ENCODE results near the gene SUPV3L1.

SUPV3L1 gene

GRCh38 chr10:69225681-69226080 lies 45.6 kb downstream of the SUPV3L1 start:
- Histone ChIP-seq H3K36me3 (ENCODE audit: insufficient read depth, low read length) (no peaks in the 10 kb centered on the region), H3K9me2 (ENCODE audit: low read depth, low read length) (no peaks in the 10 kb centered on the region), H2AFZ (ENCODE audit: low read length) (no peak overlapping the region), H3K9me3 (ENCODE audit: low read length) (no peaks in the 10 kb centered on the region), H3K27me3 (ENCODE audit: insufficient read depth, low read length) (no peaks in the 10 kb centered on the region), H4K20me1 (ENCODE audit: insufficient read depth, low read length) (no peaks in the 10 kb centered on the region), H3K79me2 (ENCODE audit: insufficient read depth, low read length) (no peaks in the 10 kb centered on the region), H3K9ac (ENCODE audit: low read length) (no peak overlapping the region), H3K4me2 (ENCODE audit: low read length) (no peak overlapping the region), H3K4me1 (ENCODE audit: insufficient read depth, low read length, severe bottlenecking) (peaks cover 48% of the 10 kb centered on the region), H3F3A (ENCODE audit: insufficient read depth, low read length) (no peaks in the 10 kb centered on the region), H3K27ac (ENCODE audit: low read depth, low read length, poor library complexity, severe bottlenecking) (no peak overlapping the region), H3K4me3 (ENCODE audit: low read depth, low read length, poor library complexity, severe bottlenecking) (no peak overlapping the region)
- TF ChIP-seq EZH2 (IDR thresholded peaks at IDR 0.05; ENCODE audit: borderline replicate concordance, low read length) (no peak), CTCF (IDR thresholded peaks at IDR 0.05; ENCODE audit: low read length) (no peak)

- Histone ChIP-seq H3K27me3 (ENCODE audit: insufficient read depth, low read length) (no peaks in the 10 kb centered on the region), H3K79me2 (ENCODE audit: insufficient read depth, low read length) (no peaks in the 10 kb centered on the region), H4K20me1 (ENCODE audit: insufficient read depth, low read length) (no peaks in the 10 kb centered on the region), H3K9me2 (ENCODE audit: low read depth, low read length) (no peaks in the 10 kb centered on the region), H3K4me2 (ENCODE audit: low read length) (no peak overlapping the region), H3F3A (ENCODE audit: insufficient read depth, low read length) (no peaks in the 10 kb centered on the region), H3K27ac (ENCODE audit: low read depth, low read length, poor library complexity, severe bottlenecking) (no peak overlapping the region), H3K4me1 (ENCODE audit: insufficient read depth, low read length, severe bottlenecking) (peaks cover 43% of the 10 kb centered on the region), H3K9me3 (ENCODE audit: low read length) (no peaks in the 10 kb centered on the region), H3K36me3 (ENCODE audit: insufficient read depth, low read length) (no peaks in the 10 kb centered on the region), H3K4me3 (ENCODE audit: low read depth, low read length, poor library complexity, severe bottlenecking) (no peak overlapping the region), H3K9ac (ENCODE audit: low read length) (no peak overlapping the region), H2AFZ (ENCODE audit: low read length) (no peak overlapping the region)
- TF ChIP-seq EZH2 (IDR thresholded peaks at IDR 0.05; ENCODE audit: borderline replicate concordance, low read length) (no peak), CTCF (IDR thresholded peaks at IDR 0.05; ENCODE audit: low read length) (no peak)
Measured at GRCh38 chr10:69226919-69227450, 47.0 kb downstream of the SUPV3L1 start.

- H4K20me1 ChIP-seq (ENCODE audit: insufficient read depth, low read length): no peaks in the 10 kb centered on the region
- no peak overlapping the region for H3K9ac ChIP-seq (ENCODE audit: low read length)
- H3K79me2 ChIP-seq (ENCODE audit: insufficient read depth, low read length): no peaks in the 10 kb centered on the region
- H3K27me3 ChIP-seq (ENCODE audit: insufficient read depth, low read length): no peaks in the 10 kb centered on the region
- H3K4me2 ChIP-seq (ENCODE audit: low read length): no peak overlapping the region
- H3K27ac ChIP-seq (ENCODE audit: low read depth, low read length, poor library complexity, severe bottlenecking): no peak overlapping the region
- H2AFZ ChIP-seq (ENCODE audit: low read length): no peak overlapping the region
- no peaks in the 10 kb centered on the region for H3K9me2 ChIP-seq (ENCODE audit: low read depth, low read length)
- no peak overlapping the region for H3K4me3 ChIP-seq (ENCODE audit: low read depth, low read length, poor library complexity, severe bottlenecking)
- TF ChIP-seq CTCF (IDR thresholded peaks at IDR 0.05; ENCODE audit: low read length) (no peak), EZH2 (IDR thresholded peaks at IDR 0.05; ENCODE audit: borderline replicate concordance, low read length) (no peak)
- H3K36me3 ChIP-seq (ENCODE audit: insufficient read depth, low read length): no peaks in the 10 kb centered on the region
- H3F3A ChIP-seq (ENCODE audit: insufficient read depth, low read length): no peaks in the 10 kb centered on the region
- H3K4me1 ChIP-seq (ENCODE audit: insufficient read depth, low read length, severe bottlenecking): peaks cover 32% of the 10 kb centered on the region
- no peaks in the 10 kb centered on the region for H3K9me3 ChIP-seq (ENCODE audit: low read length)
Measured at GRCh38 chr10:69228151-69228550, 48.1 kb downstream of the SUPV3L1 start.
